ENCODE results near the gene SNTA1. TPM values are rescaled to one million over a fixed set of nuclear protein-coding genes. Genes with fewer than 3 reads are reported as not detected.

The SNTA1 gene
- polyA plus RNA-seq, 1 donor (not counting 4 experiments of a cell fraction or from before 2014, with no cell fraction given): 3.6 TPM

GRCh38 chr20:33438481-33438880, 5.1 kb downstream of the SNTA1 start:
- DNase-seq (ENCODE audit: low read depth, low spot score) (no peak), FAIRE-seq (no peak)
- dilution Hi-C loops (cut with MboI; ENCODE audit: extremely low pct_ligation_motif_present, low sequenced_read_pairs): no loop called here
- Histone ChIP-seq H3K27ac (ENCODE audit: control insufficient read depth, insufficient read depth, low read length) (no peak overlapping the region), H3K9me1 (ENCODE audit: control insufficient read depth, extremely low read depth, insufficient read depth, low read length) (no peaks in the 10 kb centered on the region), H3K27me3 (ENCODE audit: control insufficient read depth, extremely low read depth, insufficient read depth, low read length) (peaks cover 7% of the 10 kb centered on the region), H3K4me3 (ENCODE audit: control insufficient read depth in 2 of 3, extremely low read depth in 1 of 3, insufficient read depth in 2 of 3, low read depth in 1 of 3, low read length in 3 of 3) (no peak overlapping the region), H3K9ac (ENCODE audit: control insufficient read depth, extremely low read depth, insufficient read depth, low read length) (no peak overlapping the region), H3K4me2 (ENCODE audit: control insufficient read depth, extremely low read depth, insufficient read depth, low read depth, low read length) (no peak overlapping the region), H3K79me2 (ENCODE audit: control insufficient read depth, insufficient read depth, low read length) (no peaks in the 10 kb centered on the region), H3K4me1 (ENCODE audit: control insufficient read depth, extremely low read depth, insufficient read depth, low read length) (no peaks in the 10 kb centered on the region), H3K36me3 (ENCODE audit: control insufficient read depth in 2 of 2, extremely low read depth in 1 of 2, insufficient read depth in 2 of 2, low read length in 2 of 2) (peaks cover 0 to 1% of the 10 kb centered on the region in 2 experiments), H2AFZ (ENCODE audit: control insufficient read depth, low read length) (no peak overlapping the region), H4K20me1 (ENCODE audit: control insufficient read depth, extremely low read depth, insufficient read depth, low read length) (no peaks in the 10 kb centered on the region), H3K9me3 (ENCODE audit: control insufficient read depth, low read depth, low read length) (no peaks in the 10 kb centered on the region)
- no peak for TF ChIP-seq CTCF (optimal IDR thresholded peaks at IDR 0.05 in 1 of 3, IDR thresholded peaks at IDR 0.05 in 1 of 3, conservative IDR thresholded peaks at IDR 0.05 in 1 of 3; ENCODE audit: extremely low read depth in 1 of 3, insufficient read depth in 2 of 3, low read length in 3 of 3)

GRCh38 chr20:33437141-33437911, 6.2 kb downstream of the SNTA1 start:
- dilution Hi-C loops (cut with MboI; ENCODE audit: extremely low pct_ligation_motif_present, low sequenced_read_pairs): no loop called here
- H3K4me2 ChIP-seq (ENCODE audit: control insufficient read depth, extremely low read depth, insufficient read depth, low read depth, low read length): no peak overlapping the region
- no peaks in the 10 kb centered on the region for H3K9me1 ChIP-seq (ENCODE audit: control insufficient read depth, extremely low read depth, insufficient read depth, low read length)
- H4K20me1 ChIP-seq (ENCODE audit: control insufficient read depth, extremely low read depth, insufficient read depth, low read length): no peaks in the 10 kb centered on the region
- H3K4me1 ChIP-seq (ENCODE audit: control insufficient read depth, extremely low read depth, insufficient read depth, low read length): no peaks in the 10 kb centered on the region
- no peak overlapping the region for H3K4me3 ChIP-seq (ENCODE audit: control insufficient read depth in 2 of 3, extremely low read depth in 1 of 3, insufficient read depth in 2 of 3, low read depth in 1 of 3, low read length in 3 of 3)
- DNase-seq (ENCODE audit: low read depth, low spot score) (no peak), FAIRE-seq (no peak)
- no peaks in the 10 kb centered on the region for H3K79me2 ChIP-seq (ENCODE audit: control insufficient read depth, insufficient read depth, low read length)
- TF ChIP-seq CTCF (optimal IDR thresholded peaks at IDR 0.05 in 1 of 3, IDR thresholded peaks at IDR 0.05 in 1 of 3, conservative IDR thresholded peaks at IDR 0.05 in 1 of 3; ENCODE audit: extremely low read depth in 1 of 3, insufficient read depth in 2 of 3, low read length in 3 of 3) (no peak), EZH2 (IDR thresholded peaks at IDR 0.05; ENCODE audit: low read length) (no peak)
- no peak overlapping the region for H3K9ac ChIP-seq (ENCODE audit: control insufficient read depth, extremely low read depth, insufficient read depth, low read length)
- H3K9me3 ChIP-seq (ENCODE audit: control insufficient read depth, low read depth, low read length): no peaks in the 10 kb centered on the region
- no peak overlapping the region for H2AFZ ChIP-seq (ENCODE audit: control insufficient read depth, low read length)
- H3K27me3 ChIP-seq (ENCODE audit: control insufficient read depth, extremely low read depth, insufficient read depth, low read length): no peaks in the 10 kb centered on the region
- no peak overlapping the region for H3K27ac ChIP-seq (ENCODE audit: control insufficient read depth, insufficient read depth, low read length)
- H3K36me3 ChIP-seq (ENCODE audit: control insufficient read depth in 2 of 2, extremely low read depth in 1 of 2, insufficient read depth in 2 of 2, low read length in 2 of 2): peaks cover 0 to 1% of the 10 kb centered on the region in 2 experiments
